ENCODE results near the gene CYP26B1. TPM values are rescaled to one million over a fixed set of nuclear protein-coding genes. Genes with fewer than 3 reads are reported as not detected.
"Not testable (repeated sequence)": the region's sequence is repeated elsewhere in the genome, so short reads cannot be mapped to it uniquely, and the experiment has no call there.

CYP26B1 gene
- total RNA-seq, 1 donor from 2014 or later: 1.9 TPM

DNA sequence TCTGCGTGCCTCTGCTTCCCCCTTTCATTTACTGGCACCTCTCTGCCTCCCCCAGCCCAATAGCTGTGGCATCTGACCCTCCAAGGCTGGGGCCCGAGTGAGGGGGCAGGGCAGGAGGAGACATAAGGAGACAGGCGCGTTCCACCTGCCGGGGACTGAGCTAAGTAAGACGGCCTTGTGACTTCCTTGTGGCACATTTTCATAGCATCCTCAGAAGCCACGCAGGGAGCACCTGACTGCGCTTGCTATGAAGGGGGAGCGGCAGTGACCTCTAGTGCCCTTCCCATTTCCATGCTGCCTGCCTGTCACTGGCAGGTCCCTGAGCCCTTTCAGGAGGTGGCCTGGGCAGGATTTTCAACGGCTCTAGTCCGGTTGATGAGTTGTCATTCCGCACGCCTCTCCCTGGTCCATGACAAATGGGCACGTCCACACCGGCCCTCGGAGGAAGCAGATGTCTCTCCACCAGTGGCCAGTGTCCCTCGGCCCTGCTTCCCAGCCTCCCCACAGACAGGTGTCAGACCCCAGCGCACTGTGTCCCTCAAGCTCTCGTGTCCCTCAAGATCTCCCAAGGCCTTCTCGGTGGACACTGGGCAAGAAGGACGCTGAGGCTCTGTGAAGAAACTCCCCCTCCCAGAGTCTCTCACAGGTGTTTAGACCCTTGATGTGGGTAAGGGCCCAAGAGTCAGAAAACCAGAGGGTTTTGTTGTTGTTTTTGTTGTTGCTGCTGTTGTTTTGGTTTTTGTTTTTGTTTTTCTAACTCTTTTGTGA, 42.7 kb downstream of the CYP26B1 start:
- ATAC-seq: no peak

DNA sequence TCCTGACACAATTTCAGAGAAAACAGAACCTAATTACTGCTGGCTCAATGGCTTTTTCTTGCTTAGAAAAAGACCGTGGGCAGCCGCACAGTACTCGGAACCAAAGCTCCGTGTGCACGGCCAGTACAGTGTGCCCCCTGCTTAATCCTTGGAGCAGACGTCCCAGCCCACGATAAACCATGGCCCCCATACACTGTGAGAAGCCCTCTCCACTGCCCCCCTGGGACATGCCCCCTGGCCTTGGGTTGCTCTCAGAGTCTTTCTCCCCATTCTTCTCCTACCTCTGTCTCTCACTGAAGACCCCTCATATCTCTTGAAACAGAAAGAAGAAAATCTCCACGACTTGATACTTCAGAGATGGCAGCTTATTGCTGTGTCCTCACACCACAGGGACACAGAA, 44.0 kb downstream of the CYP26B1 start:
- no peak for ATAC-seq

DNA sequence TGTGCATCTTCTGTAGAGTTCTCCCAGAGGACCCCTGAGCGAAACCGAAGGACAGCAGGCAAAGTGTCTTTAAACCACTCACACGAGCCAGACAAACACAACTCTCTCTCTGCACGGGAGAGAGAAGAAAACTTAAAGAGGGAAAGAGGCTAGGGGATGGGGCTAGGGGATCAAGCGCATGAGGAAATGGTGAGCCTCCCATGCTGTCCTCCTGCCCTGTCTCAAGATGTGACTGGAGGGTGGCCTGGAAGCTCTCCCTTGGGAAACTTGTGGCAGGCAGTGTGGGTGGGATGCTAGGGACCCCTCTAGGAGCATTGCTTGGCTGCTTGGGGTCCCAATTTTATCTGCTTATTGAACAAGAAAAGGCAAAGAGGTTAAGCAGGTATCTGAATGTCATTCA, 44.5 kb downstream of the CYP26B1 start:
- no peak for ATAC-seq

DNA sequence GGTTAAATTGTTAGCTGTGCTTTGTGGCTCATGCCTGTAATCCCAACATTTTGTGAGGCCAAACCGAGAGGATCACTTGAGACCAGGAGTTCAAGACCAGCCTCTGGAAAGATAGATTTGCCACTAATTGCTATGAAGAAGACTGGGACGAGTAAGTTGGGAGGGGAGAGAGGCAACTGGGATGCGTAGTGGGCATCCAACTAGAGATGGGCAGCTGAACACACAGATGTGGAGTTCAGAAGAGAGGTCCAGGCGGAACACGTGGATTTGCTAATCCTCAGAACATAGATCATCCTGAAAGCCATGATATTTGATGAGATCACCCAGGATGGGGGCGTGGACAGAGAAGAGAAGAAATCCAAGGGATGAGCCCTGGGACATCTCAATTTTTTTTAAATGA, 48.7 kb downstream of the CYP26B1 start:
- no peak for ATAC-seq

DNA sequence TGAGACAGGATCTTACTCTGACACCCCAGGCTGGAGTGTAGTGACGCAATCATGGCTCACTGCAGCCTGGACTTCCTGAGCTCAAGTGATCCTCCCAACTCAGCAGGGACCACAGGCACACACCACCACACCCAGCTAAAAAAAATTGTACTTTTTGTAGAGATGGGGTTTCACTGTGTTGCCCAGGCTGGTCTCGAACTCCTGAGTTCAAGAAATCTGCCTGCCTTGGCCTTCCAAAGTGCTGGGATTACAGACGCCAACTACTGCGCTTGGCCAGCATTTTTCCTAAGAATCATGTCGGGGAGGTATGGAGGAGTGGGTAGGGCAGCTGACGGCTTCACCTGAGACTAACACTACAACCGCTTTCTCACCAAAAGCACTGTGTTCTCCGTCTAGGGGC, 50.4 kb downstream of the CYP26B1 start:
- no peak for ATAC-seq

DNA sequence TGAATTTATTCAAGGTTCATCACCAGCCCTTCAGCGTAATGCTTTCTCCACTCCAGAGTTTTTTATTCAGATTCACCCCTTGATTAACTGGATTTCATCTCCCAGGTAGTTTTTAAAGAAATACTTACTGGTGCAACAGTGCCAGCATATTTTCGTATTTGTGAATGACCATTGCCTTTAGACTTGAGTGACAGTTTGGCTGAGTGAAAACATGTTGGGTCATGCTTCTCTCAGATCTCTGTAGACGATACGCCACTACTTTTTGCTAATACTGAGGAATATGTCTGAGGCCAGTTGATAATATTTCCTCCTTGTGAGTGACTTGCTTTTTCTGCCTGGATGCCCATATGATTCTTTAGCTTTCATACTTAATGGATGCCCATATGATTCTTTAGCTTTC, 51.5 kb downstream of the CYP26B1 start:
- ATAC-seq: no peak

DNA sequence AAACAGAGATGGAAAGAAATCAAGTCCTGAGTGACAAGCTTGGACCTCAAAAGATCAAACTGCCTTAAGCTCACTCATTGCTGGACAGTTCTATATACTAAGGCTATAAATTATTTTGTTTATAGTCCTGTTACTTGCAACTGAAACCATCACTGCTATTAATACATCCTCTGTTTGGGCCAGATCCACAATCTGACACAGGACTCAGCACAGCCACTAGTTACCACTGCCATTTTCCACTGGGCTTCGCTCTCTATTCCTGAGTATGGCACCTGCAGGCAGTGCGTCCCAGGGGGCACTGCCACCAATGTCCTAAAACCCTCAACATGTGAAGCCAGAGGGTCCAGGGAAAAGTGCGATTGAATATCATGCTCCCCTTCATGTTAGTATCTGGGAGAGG, 52.3 kb downstream of the CYP26B1 start:
- no peak for ATAC-seq

DNA sequence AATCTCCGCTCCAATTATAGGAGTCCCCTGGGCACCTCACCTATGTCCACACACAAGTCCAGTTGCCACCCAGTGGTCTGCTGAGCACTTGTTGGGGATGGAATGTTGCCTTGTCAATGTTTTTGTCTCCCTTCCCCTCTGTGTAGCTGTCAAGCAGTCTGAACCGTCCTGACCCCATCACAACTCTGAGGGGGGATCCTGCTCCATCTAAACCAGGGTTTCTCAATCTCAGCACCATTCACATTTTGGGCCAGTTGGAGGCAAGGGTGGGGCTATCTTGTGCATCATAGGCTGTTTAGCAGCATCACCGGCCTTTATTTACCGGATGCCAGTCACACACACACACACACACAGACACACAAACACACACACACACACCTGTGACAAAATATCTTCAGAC, 53.0 kb downstream of the CYP26B1 start:
- no peak for ATAC-seq

DNA sequence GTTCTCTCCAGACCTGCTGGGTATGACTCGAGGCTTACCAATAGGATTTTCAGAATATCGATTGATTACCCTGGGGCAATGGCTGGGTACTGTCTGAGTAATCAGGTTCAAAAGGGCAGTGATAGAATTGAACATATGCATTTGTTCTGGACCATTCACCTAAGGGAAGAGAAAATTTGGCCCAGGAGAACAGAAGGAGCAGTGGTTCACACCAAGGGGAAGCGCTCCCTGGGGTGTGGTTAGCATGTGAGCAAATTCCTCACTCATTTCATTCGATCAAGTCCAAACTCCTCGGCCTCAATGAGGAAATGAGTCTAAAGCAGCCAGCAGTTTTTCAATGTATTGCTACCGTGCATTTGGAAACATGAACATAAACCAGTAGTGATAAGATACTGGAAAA, 55.6 kb downstream of the CYP26B1 start:
- ATAC-seq: peak; percentile 66

DNA sequence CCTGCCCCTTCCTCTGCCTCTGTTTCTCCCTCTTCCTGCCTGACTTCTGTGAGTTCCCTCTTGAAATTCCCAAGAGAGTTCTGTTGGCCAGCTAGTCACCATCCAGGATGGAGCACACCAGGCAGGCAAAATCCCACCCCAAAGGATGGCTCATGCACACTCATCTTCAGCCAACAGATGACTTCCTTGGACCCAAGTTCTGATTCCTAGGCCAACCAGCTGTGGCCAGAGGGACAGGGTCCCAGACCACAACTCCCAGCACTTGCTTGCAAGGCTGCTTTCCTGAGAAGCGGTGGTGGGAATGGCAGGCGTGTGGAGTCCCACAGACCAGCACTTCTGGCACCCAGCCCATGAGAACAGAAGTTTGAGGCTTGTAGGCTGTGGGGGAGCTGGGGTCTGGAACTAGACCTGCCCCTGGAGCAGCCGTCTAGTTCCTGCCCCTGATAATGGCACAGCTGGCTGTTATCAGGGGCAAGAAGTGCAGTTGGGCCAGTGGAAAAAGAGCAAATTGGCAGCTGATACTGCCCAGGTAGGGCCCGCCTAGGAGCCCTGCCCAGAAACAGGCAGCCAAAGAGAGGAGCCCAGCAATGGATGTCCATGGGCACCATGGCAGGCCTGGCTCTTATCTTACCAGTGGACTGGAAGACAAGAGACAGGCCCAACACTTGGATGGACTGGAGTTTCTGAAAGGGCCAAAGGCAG, 56.7 kb downstream of the CYP26B1 start:
- no peak for ATAC-seq

DNA sequence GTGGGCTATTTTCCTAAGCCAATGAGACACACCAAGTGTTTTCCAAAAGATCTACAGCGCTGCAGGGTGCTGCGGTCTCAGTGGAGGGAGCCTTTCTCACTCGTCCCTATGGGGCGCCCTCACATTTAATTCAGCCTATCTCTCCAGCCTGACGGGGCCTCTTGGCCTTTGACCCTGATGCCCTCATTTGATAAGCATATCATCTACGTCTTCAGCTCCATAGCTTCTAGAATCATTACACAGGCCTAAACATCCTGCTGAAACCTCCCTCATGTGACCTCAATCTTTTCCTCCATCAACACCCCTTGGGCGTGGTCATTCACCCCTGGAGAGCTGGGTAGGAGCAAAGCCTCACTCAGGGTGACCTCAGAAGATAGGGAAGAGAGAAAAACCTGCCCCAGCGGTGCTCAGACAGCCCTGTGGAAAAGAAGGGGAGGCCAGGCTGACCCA, 57.4 kb downstream of the CYP26B1 start:
- no peak for ATAC-seq

DNA sequence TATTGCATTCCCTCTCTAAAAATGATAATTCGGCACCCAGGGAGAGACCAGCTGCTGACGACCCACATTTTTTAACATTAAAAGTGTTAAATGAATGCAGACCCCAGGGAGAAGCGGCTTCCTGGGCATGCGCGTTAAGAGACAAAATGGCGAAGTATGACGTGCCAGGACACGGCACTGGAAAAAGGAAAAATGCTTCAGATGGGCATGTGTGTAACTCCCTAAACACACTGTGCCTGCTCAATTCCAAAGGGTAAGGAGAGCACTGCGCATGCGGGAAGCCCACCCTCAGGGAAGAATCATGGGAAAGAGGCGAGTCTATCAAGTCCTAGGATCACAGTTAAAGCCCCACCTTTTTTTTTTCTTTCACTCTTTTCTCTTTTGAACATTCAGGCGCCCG, 58.1 kb downstream of the CYP26B1 start:
- no peak for ATAC-seq

DNA sequence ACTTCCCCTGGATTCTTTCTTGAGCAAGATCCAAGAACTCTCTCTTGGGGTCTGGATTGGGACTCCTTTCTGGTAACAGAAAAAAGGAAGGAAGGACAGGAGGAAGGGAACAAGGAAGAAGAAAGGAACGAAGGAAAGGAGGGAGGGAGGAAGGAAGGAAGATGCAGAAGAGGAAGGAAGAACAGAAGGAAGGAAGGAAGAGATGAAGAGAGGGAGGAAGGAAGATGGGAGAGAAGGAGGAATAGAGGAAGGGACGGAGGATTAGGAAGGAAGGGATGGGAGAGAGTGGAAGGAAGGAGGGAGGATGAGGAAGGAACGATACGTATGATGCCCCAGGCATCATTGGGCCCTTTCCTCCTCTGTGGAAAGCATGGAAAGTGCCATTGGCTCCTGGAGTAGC, 58.6 kb downstream of the CYP26B1 start:
- ATAC-seq: no peak

DNA sequence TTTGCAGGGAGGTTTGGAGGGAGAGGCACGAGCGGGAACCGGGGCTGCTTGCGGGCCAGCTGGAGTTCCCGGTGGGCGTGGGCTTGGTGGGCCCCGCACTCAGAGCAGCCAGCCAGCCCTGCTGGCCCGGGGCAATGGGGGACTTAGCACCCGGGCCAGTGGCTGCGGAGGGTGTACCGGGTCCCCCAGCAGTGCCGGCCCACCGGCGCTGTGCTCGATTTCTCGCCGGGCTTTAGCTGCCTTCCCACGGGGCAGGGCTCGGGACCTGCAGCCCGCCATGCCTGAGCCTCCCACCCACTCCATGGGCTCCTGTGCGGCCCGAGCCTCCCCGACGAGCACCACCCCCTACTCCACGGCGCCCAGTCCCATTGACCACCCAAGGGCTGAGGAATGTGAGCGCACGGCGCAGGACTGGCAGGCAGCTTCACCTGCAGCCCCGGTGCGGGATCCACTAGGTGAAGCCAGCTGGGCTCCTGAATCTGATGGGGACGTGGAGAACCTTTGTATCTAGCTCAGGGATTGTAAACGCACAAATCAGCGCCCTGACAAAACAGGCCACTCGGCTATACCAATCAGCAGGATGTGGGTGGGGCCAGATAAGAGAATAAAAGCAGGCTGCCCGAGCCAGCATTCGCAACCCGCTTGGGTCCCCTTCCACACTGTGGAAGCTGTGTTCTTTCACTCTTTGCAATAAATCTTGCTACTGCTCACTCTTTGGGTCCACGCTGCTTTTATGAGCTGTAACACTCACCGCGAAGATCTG, 60.6 kb downstream of the CYP26B1 start:
- not testable (repeated sequence) for ATAC-seq

DNA sequence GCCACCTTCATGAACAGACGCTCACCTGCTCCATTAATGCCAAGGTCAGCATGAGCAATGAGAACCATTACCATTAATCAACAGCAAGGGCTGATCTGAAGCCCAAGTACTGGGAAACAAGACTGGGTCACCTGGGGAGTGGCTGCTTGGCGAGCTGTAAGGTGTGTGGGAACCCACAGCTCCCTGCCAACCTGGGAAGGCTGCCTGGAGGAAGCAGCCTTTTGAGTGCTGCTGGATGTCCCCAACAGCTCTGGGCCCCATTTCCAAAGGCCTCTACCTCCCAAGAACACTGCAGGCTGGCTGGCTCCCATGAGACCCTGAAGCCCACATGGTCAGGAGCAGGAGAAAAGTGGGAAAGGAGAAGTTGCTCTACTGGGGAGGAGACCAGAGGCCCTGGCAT, 62.1 kb downstream of the CYP26B1 start:
- ATAC-seq: no peak

DNA sequence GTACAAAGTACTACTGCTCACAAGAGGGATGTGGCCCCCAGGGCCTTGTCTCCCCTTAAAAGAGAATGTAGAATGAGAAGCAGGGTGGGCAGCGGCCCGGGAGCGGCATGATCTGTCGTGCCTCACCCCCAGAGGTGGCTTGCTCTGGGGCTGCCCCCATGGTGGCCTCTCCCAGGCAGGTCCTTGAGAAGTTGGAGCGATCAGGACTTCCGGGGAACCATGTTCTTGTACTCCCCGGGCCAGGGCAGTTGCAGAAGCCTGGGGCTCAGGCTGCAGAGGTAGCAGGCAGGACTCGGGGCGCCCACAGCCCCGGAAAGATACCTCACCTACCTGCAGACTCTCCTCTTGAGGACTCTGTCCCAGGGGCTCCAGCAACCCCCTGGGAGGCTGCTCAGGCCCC, 62.6 kb downstream of the CYP26B1 start:
- no peak for ATAC-seq

DNA sequence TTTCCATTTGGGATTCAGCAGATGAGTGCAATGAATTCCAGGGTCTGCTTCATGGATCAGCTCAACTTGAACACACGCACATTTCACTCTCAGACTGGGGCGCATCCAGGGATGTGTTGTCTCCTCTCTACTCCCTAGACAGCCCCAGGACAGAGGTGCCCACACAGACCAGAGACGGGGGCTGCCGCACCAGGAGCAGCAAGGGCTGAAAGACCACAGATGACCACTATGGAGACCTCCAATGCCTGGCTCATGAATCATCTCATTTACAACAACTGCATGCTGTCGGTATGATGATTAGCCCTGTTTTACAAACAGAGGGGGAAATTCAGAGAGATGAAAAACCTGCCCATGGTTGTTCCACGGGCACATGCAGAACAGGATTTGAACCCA, 63.1 kb downstream of the CYP26B1 start:
- ATAC-seq: no peak

DNA sequence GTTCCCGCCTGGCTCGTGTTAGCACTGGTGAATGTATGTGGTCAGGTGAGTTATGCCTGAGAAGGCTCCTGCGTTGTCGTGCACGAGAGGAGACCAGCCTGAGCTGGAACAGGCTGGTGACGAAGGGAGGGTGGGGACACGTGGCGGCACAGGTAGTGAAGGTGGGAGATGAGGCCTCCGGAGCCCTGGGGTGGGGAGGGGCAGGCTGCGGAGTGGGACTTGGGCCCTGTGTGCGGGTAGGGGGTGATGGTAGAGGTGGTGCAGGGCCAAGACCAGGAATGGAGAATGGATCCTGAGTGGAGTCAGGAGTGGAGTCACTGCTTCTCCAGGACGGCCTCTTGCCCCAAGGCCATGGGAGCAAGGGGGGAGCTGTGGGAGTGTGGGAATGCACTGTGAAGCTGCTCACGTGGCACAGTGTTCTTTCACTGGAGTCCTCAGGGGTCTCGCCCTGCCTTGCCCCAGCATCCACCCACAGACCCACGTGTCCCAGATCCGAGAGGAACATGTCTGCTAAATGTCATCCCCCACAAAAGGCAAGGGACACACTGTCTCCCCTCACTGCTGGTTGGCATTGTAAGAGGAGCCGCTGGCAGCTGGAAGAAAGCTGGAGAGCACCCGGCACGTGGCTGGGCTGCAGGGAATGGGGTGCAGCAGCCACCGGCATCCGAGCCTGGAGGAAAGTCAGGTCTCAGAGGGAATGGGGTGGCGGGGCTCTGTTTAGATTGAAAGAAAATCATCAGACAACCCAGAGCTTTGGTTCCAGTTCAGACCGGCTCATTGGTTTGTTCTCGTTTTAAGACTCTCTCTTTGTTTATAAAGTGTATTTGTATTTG, 63.7 kb downstream of the CYP26B1 start:
- ATAC-seq: no peak

DNA sequence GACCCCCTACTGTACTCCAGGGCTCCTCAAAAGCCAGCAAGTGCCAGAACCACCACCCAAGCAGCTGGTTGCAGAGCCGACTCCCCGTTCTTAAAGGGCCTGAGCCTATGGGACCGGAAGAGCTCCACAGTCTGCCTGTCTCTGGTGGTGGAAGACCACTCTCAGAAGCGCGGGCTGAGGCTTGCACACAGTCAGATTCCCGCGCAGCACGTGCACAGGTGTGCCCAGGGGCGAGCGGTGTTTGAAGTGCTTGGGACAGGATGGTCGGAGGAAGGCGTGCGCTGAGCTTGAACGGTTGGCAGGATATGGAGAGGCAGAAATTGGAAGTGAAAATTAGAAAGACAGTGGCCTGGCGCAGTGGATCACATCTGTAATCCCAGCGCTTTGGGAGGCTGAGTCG, 64.8 kb downstream of the CYP26B1 start:
- ATAC-seq: no peak

DNA sequence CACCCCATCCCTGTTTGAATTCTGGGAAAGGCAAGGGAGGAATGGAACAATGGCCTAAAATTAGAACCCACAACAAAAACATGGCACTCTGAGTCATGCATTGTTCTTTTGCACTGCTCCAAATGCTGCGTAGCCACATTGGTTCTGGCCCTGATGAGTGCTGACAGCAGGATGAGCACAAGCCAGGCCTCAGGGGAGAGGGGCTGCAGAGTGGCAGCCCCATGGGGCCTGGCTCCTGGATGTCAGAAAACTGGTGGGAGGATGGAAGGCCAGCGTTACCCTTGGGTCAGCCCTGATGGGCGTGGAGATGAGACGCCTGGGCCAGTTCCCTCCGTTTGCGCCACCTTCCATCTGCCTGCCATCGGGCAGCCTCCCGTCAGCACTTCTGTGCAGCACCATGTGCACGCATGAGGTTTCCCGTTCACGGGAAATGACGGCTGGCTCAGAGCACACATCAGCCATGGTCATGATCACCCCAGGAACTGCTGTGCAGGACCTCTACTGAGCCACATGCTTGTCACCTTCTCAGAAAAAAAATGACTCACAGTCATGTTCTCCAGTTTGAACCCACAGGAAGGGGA, 65.6 kb downstream of the CYP26B1 start:
- no peak for ATAC-seq

DNA sequence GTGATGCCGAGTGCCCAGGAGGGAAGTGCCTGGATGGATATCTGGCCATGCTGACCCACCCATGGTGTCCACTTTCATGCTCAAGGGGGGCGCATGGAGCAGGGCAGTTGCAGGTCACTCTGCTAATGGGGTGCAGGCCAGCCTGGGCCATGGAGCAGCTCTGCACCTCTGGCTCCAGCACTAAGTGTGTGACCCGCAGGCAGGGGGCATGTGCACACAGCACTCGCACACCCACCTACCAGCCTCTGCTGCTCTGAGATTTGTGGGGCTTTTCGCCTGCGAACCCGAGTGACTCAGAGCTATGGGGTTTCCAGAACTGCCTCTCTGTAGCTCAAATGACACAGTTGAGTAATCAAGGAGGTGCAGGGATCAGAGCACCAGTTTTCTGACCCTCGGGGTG, 66.2 kb downstream of the CYP26B1 start:
- ATAC-seq: no peak

Measured in esophagus mucosa (tissue), 1 donor.